ENCODE data around the gene MX1. TPM values are rescaled to one million over a fixed set of nuclear protein-coding genes. Genes with fewer than 3 reads are reported as not detected.
A peak's percentile ranks its signal among the peaks of the same experiment; 100 is the strongest.

The MX1 gene
- total and polyA plus RNA-seq, 8 donors = 11.4 to 125 (median 30.4) TPM

- H3K9me3 ChIP-seq = no peaks in the 10 kb centered on the region
- 30 to 58% (median 43%) methylated on average over 7 of the region's 7 CpGs for WGBS, 5 donors
- H3K27ac ChIP-seq = peak overlapping the region; percentile 71 to 97 (median 91)
- H3K36me3 ChIP-seq = no peaks in the 10 kb centered on the region
- intact Hi-C loops (cut with DNase I; ENCODE audit: low total_unique reads) = no loop called here
- no peak for DNase-seq
- H3K4me3 ChIP-seq = peak overlapping the region in 3 of 4 donors; percentile 20 to 62 (median 49)
- TF ChIP-seq EP300 (IDR thresholded peaks at IDR 0.05) (no peak), POLR2AphosphoS5 (IDR thresholded peaks at IDR 0.05) (peak in 1 of 3 donors; percentile 68)
- H3K27me3 ChIP-seq = peaks cover 0 to 35% (median 5%) of the 10 kb centered on the region in 3 donors
- peaks cover 7 to 58% (median 47%) of the 10 kb centered on the region in 4 donors for H3K4me1 ChIP-seq
Observed at GRCh38 chr21:41501919-41502318, 75.9 kb downstream of the MX1 start.

DNA sequence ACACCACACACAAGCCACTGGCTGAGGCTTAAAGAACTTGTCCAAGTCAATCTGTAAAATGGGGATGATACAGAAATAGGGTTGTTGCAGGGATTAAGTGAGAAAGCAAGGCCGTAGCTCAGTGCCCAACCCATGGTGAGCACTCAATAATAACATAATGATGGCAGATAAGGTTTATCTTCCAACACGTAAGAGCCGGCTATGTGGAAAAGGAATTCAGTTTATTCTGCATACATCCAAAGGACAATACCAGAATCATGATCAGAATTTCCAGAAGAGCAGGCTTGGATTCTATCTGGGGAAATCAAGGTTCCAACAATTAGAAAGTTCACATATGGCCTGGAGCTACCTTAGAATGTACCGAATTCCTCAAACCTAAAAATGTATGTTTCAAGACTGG lies 77.3 kb downstream of the MX1 start:
- TF ChIP-seq POLR2AphosphoS5 (IDR thresholded peaks at IDR 0.05) (peak in 1 of 3 donors; percentile 34), EP300 (IDR thresholded peaks at IDR 0.05) (no peak)
- peaks cover under 1 to 49% (median 19%) of the 10 kb centered on the region in 3 donors for H3K27me3 ChIP-seq
- H3K27ac ChIP-seq = peak overlapping the region; percentile 70 to 97 (median 91)
- intact Hi-C loops (cut with DNase I; ENCODE audit: low total_unique reads) = no loop called here
- H3K4me1 ChIP-seq = peaks cover 7 to 69% (median 52%) of the 10 kb centered on the region in 4 donors
- 30 to 52% (median 42%) methylated on average over 4 of the region's 4 CpGs for WGBS, 5 donors
- no peaks in the 10 kb centered on the region for H3K9me3 ChIP-seq
- no peaks in the 10 kb centered on the region for H3K36me3 ChIP-seq
- DNase-seq = no peak
- peak overlapping the region in 3 of 4 donors; percentile 20 to 62 (median 49) for H3K4me3 ChIP-seq

GRCh38 chr21:41504030-41504429 lies 78.0 kb downstream of the MX1 start:
- peaks cover 7 to 69% (median 50%) of the 10 kb centered on the region in 4 donors for H3K4me1 ChIP-seq

GRCh38 chr21:41506005-41506594 lies 80.1 kb downstream of the MX1 start:
- DNase-seq = no peak
- peak overlapping the region; percentile 88 to 97 (median 93) for H3K27ac ChIP-seq
- peak overlapping the region; percentile 49 to 62 (median 58) for H3K4me3 ChIP-seq
- intact Hi-C loops (cut with DNase I; ENCODE audit: low total_unique reads) = no loop called here
- peaks cover 3 to 68% (median 28%) of the 10 kb centered on the region in 3 donors for H3K27me3 ChIP-seq
- no peak for TF ChIP-seq POLR2AphosphoS5 (IDR thresholded peaks at IDR 0.05)
- no peak for TF ChIP-seq CTCF (IDR thresholded peaks at IDR 0.05)
- no peak for TF ChIP-seq POLR2A (IDR thresholded peaks at IDR 0.05)
- TF ChIP-seq EP300 (IDR thresholded peaks at IDR 0.05) = no peak
- no peaks in the 10 kb centered on the region for H3K36me3 ChIP-seq
- 22 to 60% (median 36%) methylated on average over 7 of the region's 7 CpGs for WGBS, 5 donors
- H3K9me3 ChIP-seq = no peaks in the 10 kb centered on the region
- peaks cover 8 to 68% (median 47%) of the 10 kb centered on the region in 4 donors for H3K4me1 ChIP-seq

More at GRCh38 chr21:41504030-41504429, 78.0 kb downstream of the MX1 start:
- Histone ChIP-seq H3K27me3 (peaks cover 3 to 56% (median 23%) of the 10 kb centered on the region in 3 donors), H3K9me3 (no peaks in the 10 kb centered on the region), H3K4me3 (peak overlapping the region; percentile 4 to 62 (median 55)), H3K36me3 (no peaks in the 10 kb centered on the region), H3K27ac (peak overlapping the region; percentile 88 to 97 (median 92))
- peak; percentile 55 to 62 for DNase-seq
- 17 to 35% (median 27%) methylated on average over 5 of the region's 5 CpGs for WGBS, 5 donors
- intact Hi-C loops (cut with DNase I; ENCODE audit: low total_unique reads) = no loop called here
- TF ChIP-seq POLR2A (IDR thresholded peaks at IDR 0.05) = no peak
- no peak for TF ChIP-seq POLR2AphosphoS5 (IDR thresholded peaks at IDR 0.05)
- TF ChIP-seq CTCF (IDR thresholded peaks at IDR 0.05) = no peak
- TF ChIP-seq EP300 (IDR thresholded peaks at IDR 0.05) = no peak

GRCh38 chr21:41506611-41507520 lies 80.8 kb downstream of the MX1 start:
- no peaks in the 10 kb centered on the region for H3K9me3 ChIP-seq
- peak overlapping the region; percentile 88 to 97 (median 93) for H3K27ac ChIP-seq
- intact Hi-C loops (cut with DNase I; ENCODE audit: low total_unique reads) = no loop called here
- TF ChIP-seq POLR2AphosphoS5 (IDR thresholded peaks at IDR 0.05) (peak in 2 of 3 donors; percentile 48 to 79), POLR2A (IDR thresholded peaks at IDR 0.05) (no peak)
- DNase-seq = peak; percentile 58 to 75
- H3K4me1 ChIP-seq = peaks cover 8 to 68% (median 43%) of the 10 kb centered on the region in 4 donors
- 2 to 7% (median 3%) methylated on average over 29 to 64 of the region's 64 CpGs for WGBS, 5 donors
- H3K36me3 ChIP-seq = no peaks in the 10 kb centered on the region
- H3K4me3 ChIP-seq = peak overlapping the region; percentile 49 to 62 (median 58)
- peaks cover 3 to 75% (median 28%) of the 10 kb centered on the region in 3 donors for H3K27me3 ChIP-seq

Measured in stomach (tissue), 9 donors.